Stomach (tissue), 4 donors: ENCODE results near the gene TUBA1A.

Source experiments
- EP300 ChIP-seq: sonication (generic); formaldehyde crosslinking; IDR thresholded peaks from one replicate; pipeline ENCODE4 v1.6.1; 2017; ENCODE audit warnings: antibody characterized with exemption
- POLR2AphosphoS5 ChIP-seq, 3 donors: sonication (generic); formaldehyde crosslinking; IDR thresholded peaks; one replicate each; pipeline ENCODE4 v1.6.1; 2016; ENCODE audit warnings: antibody characterized with exemption in 3 of 3
- TF ChIP-seq, protein P1 (sequence below), 7 experiments: fragments of 450-650 bp in 4 of 7; fragments of 200-600 bp in 3 of 7; sonication (generic) in 3 of 7; IDR thresholded peaks; one replicate each; pipeline ENCODE4 v1.5.1; 2016 to 2019; ENCODE audit warnings: antibody characterized with exemption in 7 of 7, control low read depth in 2 of 7, mild to moderate bottlenecking in 1 of 7

DNA sequence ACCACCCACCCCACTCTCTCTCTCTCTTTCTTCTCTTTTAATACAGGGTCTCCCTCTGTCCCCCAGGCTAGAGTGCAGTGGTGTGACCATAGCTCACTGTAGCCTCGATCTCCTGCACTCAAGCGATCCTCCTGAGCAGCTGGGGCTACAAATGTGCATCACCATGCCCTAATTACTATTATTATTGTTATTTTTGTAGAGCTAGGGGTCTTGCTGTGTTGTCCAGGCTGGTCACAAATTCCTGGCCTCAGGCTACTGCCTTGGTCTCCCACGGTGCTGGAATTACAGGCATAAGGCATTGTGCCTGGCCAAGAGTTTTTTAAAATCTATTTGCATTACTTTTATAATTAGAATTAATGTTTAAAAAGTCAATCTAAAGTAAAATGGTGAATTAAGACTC lies 34.7 kb downstream of the TUBA1A start:
- TF ChIP-seq, protein P1, sequence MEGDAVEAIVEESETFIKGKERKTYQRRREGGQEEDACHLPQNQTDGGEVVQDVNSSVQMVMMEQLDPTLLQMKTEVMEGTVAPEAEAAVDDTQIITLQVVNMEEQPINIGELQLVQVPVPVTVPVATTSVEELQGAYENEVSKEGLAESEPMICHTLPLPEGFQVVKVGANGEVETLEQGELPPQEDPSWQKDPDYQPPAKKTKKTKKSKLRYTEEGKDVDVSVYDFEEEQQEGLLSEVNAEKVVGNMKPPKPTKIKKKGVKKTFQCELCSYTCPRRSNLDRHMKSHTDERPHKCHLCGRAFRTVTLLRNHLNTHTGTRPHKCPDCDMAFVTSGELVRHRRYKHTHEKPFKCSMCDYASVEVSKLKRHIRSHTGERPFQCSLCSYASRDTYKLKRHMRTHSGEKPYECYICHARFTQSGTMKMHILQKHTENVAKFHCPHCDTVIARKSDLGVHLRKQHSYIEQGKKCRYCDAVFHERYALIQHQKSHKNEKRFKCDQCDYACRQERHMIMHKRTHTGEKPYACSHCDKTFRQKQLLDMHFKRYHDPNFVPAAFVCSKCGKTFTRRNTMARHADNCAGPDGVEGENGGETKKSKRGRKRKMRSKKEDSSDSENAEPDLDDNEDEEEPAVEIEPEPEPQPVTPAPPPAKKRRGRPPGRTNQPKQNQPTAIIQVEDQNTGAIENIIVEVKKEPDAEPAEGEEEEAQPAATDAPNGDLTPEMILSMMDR (IDR thresholded peaks at IDR 0.05) = no peak
- TF ChIP-seq EP300 = no peak
- no peak for TF ChIP-seq POLR2AphosphoS5 (IDR thresholded peaks at IDR 0.05)
